Measurements from ENCODE around the gene SUGP2. TPM values are rescaled to one million over a fixed set of nuclear protein-coding genes. Genes with fewer than 3 reads are reported as not detected.
A peak's percentile ranks its signal among the peaks of the same experiment; 100 is the strongest.

The SUGP2 gene
- total RNA-seq (100 to 1,000 TPM; 128 to 136 TPM), polyA plus RNA-seq (1 to 10 TPM; 7.4 to 8.2 (median 7.5) TPM), total RNA-seq (138 to 242 (median 201) reads per million in 6 experiments)

DNA sequence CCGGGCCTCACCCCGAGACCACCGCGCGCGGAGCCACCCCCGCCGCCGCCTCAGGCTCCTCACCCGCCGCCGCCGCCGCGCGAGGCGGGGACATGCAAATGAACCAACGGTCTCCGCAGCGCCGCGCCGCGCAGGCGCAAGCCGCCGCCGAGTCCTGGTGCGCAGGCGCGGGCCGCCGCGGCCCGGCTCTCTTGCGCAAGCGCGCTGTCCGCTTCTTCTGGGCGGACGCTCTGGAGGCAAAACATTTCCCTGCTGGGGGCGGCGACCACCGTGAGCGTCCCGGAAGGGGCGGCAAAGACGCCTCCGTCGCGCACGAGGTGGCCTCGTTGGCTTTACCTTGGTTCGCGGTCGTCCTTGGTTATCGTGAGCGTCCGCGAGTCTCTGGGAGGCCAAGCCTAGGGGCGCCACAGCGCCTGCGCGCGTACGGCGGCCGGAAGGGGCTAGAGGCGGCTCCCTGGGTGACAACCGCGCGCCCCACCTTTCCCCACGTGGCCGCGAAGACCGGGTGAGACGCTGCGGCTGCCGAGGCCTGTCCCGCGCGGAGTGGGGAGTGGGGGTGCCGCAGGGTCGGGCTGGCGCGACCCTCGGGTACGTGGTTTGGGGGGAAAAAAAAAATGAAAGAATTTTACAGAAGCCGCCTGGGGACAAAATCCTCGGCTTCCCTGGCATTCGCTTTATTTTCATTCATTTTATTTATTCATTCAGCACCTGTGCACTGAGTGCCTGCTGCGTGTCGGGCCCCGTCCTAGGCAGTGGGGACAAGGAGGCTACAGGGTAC is at the start of gene SUGP2, which contains the start of gene ARMC6:
SUGP2 (minus strand) TSS at position 92 of the 778 bp plus-strand sequence. CDS start 2,446 bp downstream, outside the sequence.
ARMC6 (plus strand) TSS at position 178 of the 778 bp plus-strand sequence. CDS start 607 bp downstream, outside the sequence.
- DNase-seq (peak; percentile 83 to 98 (median 90)), ATAC-seq (peak; percentile 75 to 79)
- POLR2A ChIA-PET, result interaction anchor here (0.9 kb wide), 1 partner anchor 462 kb away, joined by 3 read pairs; the partner anchor contains the start of gene UBA52
- no peaks in the 10 kb centered on the region for H3K9me3 Mint-ChIP-seq
- peak within 1 kb of the TSS; percentile 57 to 99 (median 96) for H3K27ac Mint-ChIP-seq
- peaks cover 13 to 41% (median 27%) of the 10 kb centered on the region in 4 donors for H3K4me1 Mint-ChIP-seq
- peak within 1 kb of the TSS; percentile 77 to 99 (median 96) for H3K4me3 Mint-ChIP-seq
- H3K27me3 Mint-ChIP-seq, result no peaks in the 10 kb centered on the region
- peaks cover 0 to 29% (median 0%) of the 10 kb centered on the region in 3 donors for H3K36me3 Mint-ChIP-seq

DNA sequence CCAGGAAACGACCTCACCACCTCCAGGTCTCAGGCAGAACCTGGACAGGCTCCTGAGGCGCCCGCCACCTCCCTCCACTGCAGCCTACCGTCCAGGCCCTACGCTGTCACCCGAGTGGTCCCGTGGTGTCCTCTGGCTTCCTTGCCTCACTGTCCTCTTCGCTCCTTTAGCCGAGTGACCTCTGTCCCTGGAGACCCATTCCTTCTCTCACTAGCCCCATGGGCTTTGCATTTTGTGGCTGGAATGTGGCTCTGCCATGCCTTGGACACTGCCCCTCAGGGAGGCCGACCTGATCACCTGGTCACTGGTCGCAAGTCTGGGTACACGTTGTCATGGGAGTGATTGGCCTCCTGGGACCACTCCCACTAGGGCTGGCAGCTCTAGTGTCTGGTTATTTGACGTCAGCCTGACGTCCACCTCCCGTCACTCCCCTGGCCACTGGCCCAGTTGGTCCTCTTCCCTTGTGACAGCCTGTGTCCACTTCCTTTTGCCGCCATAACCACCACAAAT is 48.4 kb upstream of the SUGP2 start:
- Mint-ChIP-seq H3K4me3 (no peak overlapping the region), H3K4me1 (peaks cover 18 to 27% (median 26%) of the 10 kb centered on the region in 4 donors), H3K27me3 (no peaks in the 10 kb centered on the region), H3K9me3 (no peaks in the 10 kb centered on the region), H3K36me3 (peaks cover 0 to 17% (median 0%) of the 10 kb centered on the region in 3 donors), H3K27ac (peak overlapping the region in 5 of 10 donors; percentile 31 to 69 (median 67))
- ATAC-seq, result no peak
- POLR2A ChIA-PET, result no interaction called here
- DNase-seq, result no peak

DNA sequence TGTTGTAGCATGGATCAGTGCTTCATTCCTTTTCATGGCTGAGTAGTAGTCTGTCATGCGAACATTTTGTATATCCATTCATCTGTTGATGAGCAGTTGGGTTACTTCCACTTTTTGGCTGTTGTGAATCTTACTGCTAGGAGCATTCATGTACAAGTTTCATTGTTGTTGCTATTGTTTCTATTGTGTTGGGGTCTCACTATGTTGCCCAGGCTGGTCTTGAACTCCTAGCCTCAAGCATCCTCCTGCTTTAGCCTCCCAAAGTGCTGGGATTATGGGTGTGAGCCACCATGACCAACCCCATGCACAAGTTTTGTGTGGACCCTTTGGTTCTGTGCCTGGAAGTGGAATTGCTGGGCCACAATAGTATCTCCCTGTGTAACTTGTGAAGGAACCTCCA is 46.3 kb upstream of the SUGP2 start:
- peaks cover 0 to 29% (median 0%) of the 10 kb centered on the region in 3 donors for H3K36me3 Mint-ChIP-seq
- H3K9me3 Mint-ChIP-seq, result no peaks in the 10 kb centered on the region
- H3K4me3 Mint-ChIP-seq, result no peak overlapping the region
- ATAC-seq, result no peak
- no peak for DNase-seq
- peak overlapping the region in 4 of 10 donors; percentile 35 to 74 (median 59) for H3K27ac Mint-ChIP-seq
- no peaks in the 10 kb centered on the region for H3K27me3 Mint-ChIP-seq
- POLR2A ChIA-PET, result no interaction called here
- peaks cover 20 to 32% (median 29%) of the 10 kb centered on the region in 4 donors for H3K4me1 Mint-ChIP-seq

DNA sequence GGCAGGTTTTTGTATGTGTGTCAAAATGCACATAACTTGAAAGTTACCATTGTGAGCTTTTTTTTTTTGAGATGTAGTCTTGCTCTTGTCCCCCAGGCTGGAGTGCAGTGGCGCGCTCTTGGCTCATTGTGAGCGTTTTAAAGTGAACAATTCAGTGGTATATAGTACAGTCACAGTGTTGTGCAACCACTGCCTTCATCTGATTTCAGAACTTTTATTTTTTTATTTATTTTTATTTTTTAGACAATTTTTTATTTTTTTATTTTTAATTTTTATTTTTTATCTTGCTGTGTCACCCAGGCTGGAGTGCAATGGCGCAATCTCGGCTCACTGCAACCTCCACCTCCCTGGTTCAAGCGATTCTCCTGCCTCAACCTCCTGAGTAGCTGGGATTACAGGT is 45.5 kb upstream of the SUGP2 start:
- Mint-ChIP-seq H3K27ac (peak overlapping the region in 1 of 10 donors; percentile 15), H3K9me3 (no peaks in the 10 kb centered on the region), H3K4me1 (peaks cover 21 to 38% (median 33%) of the 10 kb centered on the region in 4 donors), H3K36me3 (peaks cover 0 to 33% (median 0%) of the 10 kb centered on the region in 3 donors), H3K4me3 (no peak overlapping the region), H3K27me3 (no peaks in the 10 kb centered on the region)
- ATAC-seq, result no peak
- POLR2A ChIA-PET, result interaction anchor here (0.6 kb wide), 1 partner anchor 562 kb away, joined by 5 read pairs; no protein-coding TSS in a partner anchor
- no peak for DNase-seq

DNA sequence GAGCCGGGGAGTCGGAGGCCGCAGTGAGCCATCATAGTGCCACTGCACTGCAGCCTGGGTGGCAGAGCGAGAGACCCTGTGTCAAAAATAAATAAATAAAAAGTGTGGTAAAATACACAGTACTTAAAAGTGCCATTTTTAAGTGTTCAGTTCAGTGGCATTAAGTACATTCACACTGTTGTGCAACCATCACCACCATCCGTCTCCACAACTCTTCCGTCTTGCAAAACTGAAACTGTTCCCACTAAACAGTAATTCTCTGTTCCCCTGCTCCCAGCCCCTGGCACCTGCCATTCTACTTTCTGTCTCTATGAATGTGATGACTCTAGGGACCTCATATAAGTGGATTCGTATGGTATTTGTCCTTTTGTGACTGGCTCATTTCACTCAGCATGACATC is 43.8 kb upstream of the SUGP2 start:
- DNase-seq (no peak), ATAC-seq (no peak)
- peak overlapping the region in 2 of 10 donors; percentile 34 to 63 for H3K27ac Mint-ChIP-seq
- H3K27me3 Mint-ChIP-seq, result no peaks in the 10 kb centered on the region
- H3K4me3 Mint-ChIP-seq, result no peak overlapping the region
- peaks cover 22 to 49% (median 40%) of the 10 kb centered on the region in 4 donors for H3K4me1 Mint-ChIP-seq
- peaks cover 0 to 38% (median 3%) of the 10 kb centered on the region in 3 donors for H3K36me3 Mint-ChIP-seq
- no peaks in the 10 kb centered on the region for H3K9me3 Mint-ChIP-seq
- POLR2A ChIA-PET, result no interaction called here

DNA sequence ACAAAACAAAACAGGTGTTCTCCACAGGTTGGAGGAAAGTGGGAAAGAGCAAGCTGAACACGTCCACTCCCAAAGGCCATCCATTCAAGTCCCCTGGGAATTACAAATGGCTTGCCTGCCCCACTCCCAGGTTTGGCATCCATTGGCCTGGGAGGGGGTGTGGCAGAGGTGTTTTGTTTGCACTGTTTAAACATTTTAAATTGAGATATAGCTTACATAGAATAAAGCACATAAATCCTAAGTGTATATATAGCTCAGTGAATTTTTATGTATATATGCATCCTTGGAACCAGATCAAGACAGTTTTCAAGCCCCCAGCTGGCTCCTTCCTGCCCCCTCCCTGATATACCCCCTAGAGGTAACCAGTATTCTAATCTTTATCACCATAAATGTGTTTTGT is 43.2 kb upstream of the SUGP2 start:
- peaks cover 0 to 40% (median 3%) of the 10 kb centered on the region in 3 donors for H3K36me3 Mint-ChIP-seq

DNA sequence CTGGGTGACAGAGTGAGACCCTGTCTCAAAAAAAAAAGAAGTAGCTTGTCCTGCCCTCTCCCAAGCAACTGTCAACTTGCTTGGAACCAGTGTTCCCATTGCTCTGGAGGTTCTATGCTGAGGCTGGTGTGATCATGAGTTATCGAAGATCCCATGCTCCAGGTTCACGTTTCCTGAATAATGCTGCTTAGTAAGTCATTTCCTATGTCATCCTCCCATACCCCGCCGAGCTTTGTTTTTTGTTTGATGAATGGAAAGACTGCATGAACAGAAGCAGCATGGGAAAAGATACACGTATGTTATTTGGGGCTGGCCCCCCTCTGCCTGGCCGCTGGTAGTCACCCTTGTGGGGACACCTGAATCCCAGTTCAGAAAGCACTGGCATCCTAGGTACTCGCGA is 41.8 kb upstream of the SUGP2 start:
- Mint-ChIP-seq H3K27ac (no peak overlapping the region), H3K4me1 (peaks cover 25 to 57% (median 41%) of the 10 kb centered on the region in 4 donors), H3K4me3 (no peak overlapping the region), H3K9me3 (no peaks in the 10 kb centered on the region), H3K27me3 (no peaks in the 10 kb centered on the region), H3K36me3 (peaks cover 0 to 46% (median 6%) of the 10 kb centered on the region in 3 donors)
- POLR2A ChIA-PET, result interaction anchor here (0.7 kb wide), 1 partner anchor 10 kb away, joined by 3 read pairs; no protein-coding TSS in a partner anchor
- ATAC-seq (no peak), DNase-seq (no peak)

More for the DNA sequence above, 43.2 kb upstream of the SUGP2 start:
- Mint-ChIP-seq H3K9me3 (no peaks in the 10 kb centered on the region), H3K27me3 (no peaks in the 10 kb centered on the region), H3K4me1 (peaks cover 24 to 52% (median 39%) of the 10 kb centered on the region in 4 donors), H3K4me3 (no peak overlapping the region), H3K27ac (peak overlapping the region in 1 of 10 donors; percentile 52)
- ATAC-seq (no peak), DNase-seq (no peak)
- POLR2A ChIA-PET, result no interaction called here

DNA sequence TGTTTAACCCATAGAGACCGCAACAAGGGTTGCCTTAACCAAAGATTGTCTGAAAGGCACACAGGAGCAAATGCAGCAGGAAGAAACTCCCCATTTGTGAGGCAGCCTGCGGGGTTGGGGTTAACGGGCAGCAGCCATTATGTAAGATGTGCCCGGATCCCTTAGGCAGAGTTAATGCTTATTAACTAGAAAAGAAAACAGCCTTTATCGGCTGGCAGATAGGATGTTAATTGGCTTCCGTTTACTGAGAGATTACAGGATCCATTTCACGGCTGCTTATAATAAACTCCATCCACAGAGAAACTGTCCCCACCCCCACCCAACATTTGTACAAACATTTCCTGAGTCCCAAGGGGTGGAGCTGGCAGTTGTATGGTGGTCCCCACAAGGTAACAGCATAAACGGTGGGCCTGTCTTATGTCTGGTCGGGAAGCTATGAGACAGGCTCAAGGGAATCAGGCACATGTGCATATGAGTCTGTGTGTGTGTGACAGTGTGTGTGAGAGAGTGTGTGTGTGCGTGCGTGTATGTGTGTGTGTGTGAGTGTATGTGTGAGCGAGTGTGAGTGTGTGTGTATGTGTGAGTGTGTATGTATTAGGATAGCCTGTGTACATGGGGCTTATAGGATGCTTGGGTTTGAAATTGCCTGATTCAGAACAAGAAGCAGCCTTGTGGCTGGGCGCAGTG is 41.0 kb upstream of the SUGP2 start:
- Mint-ChIP-seq H3K4me3 (no peak overlapping the region), H3K27ac (peak overlapping the region in 1 of 10 donors; percentile 29), H3K9me3 (no peaks in the 10 kb centered on the region), H3K4me1 (peaks cover 24 to 55% (median 42%) of the 10 kb centered on the region in 4 donors), H3K36me3 (peaks cover 0 to 49% (median 6%) of the 10 kb centered on the region in 3 donors), H3K27me3 (no peaks in the 10 kb centered on the region)
- ATAC-seq (no peak), DNase-seq (no peak)
- POLR2A ChIA-PET, result interaction anchor here (0.7 kb wide), 1 partner anchor 9 kb away, joined by 3 read pairs; no protein-coding TSS in a partner anchor

DNA sequence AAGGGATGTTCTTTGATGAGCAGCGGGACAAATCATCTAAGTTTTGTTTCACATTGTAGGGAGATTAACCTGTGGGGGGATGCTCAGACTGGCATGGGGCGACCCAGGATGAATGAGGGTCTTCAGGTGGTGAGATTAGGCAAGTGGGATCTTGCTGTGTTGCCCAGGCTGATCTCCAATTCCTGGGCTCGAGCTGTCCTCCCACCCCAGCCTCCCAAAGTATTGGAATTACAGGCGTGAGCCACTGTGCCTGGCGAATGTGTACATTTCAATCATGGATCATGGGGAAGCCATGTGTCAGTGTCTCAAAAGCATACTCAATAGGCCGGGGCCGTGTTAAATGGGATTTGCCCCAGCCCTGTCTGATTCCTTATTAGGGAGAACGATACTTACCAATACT is 38.6 kb upstream of the SUGP2 start:
- Mint-ChIP-seq H3K27ac (no peak overlapping the region), H3K4me1 (peaks cover 17 to 56% (median 40%) of the 10 kb centered on the region in 4 donors)

DNA sequence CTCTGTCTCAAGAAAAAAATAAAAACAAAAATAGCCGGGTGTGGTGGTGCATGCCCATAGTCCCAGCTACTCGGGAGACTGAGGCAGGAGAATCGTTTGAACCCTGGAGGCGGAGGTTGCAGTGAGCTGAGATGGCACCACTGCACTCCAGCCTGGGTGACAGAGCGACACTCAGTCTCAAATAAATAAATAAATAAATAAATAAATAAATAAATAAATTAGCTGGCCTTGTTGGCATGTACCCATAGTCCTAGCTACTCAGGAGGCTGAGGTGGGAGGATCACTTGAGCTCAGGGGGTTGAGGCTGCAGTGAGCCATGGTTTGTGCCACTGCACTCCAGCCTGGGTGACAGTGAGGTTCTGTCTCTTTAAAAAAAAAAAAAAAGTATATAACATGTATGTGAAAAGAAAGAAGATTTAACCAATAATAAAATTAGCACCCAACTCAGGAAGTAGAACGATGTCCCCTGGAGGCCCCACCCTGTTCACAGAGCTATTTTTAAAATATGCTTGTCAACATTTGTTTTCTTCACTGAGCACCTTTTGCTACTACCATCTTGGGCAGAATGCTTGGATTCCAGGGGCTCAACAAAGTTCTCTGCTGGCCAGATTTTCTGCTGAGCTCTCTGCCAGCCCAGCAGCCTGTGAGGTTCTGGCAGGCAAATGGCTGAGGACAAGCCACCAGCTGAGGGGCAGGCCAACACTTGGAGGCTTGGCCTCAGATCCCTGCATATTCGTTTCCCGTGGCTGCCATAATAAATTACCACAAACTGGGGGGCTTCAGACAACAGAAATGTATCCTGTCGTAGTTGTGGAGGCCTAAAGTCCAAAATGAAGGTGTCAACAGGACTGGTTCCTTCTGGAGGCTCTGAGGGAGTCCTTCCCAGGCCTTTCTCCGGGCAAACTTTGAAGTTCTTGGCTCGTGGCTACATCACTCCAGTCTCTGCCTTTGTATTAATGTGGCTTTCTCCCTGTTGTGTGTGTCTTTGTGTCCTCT is 35.6 kb upstream of the SUGP2 start:
- H3K36me3 Mint-ChIP-seq, result peaks cover 0 to 25% (median 6%) of the 10 kb centered on the region in 3 donors
- peak overlapping the region in 9 of 10 donors; percentile 44 to 82 (median 63) for H3K27ac Mint-ChIP-seq
- DNase-seq (peak in 1 of 10 donors; percentile 4), ATAC-seq (no peak)
- H3K4me3 Mint-ChIP-seq, result peak overlapping the region in 7 of 10 donors; percentile 7 to 64 (median 50)
- no peaks in the 10 kb centered on the region for H3K9me3 Mint-ChIP-seq
- H3K27me3 Mint-ChIP-seq, result no peaks in the 10 kb centered on the region
- H3K4me1 Mint-ChIP-seq, result peaks cover 18 to 64% (median 48%) of the 10 kb centered on the region in 4 donors
- POLR2A ChIA-PET, result no interaction called here

More for the DNA sequence above, 38.6 kb upstream of the SUGP2 start:
- Mint-ChIP-seq H3K4me3 (no peak overlapping the region), H3K36me3 (peaks cover 0 to 43% (median 6%) of the 10 kb centered on the region in 3 donors), H3K9me3 (no peaks in the 10 kb centered on the region), H3K27me3 (no peaks in the 10 kb centered on the region)
- ATAC-seq (no peak), DNase-seq (no peak)
- POLR2A ChIA-PET, result no interaction called here

DNA sequence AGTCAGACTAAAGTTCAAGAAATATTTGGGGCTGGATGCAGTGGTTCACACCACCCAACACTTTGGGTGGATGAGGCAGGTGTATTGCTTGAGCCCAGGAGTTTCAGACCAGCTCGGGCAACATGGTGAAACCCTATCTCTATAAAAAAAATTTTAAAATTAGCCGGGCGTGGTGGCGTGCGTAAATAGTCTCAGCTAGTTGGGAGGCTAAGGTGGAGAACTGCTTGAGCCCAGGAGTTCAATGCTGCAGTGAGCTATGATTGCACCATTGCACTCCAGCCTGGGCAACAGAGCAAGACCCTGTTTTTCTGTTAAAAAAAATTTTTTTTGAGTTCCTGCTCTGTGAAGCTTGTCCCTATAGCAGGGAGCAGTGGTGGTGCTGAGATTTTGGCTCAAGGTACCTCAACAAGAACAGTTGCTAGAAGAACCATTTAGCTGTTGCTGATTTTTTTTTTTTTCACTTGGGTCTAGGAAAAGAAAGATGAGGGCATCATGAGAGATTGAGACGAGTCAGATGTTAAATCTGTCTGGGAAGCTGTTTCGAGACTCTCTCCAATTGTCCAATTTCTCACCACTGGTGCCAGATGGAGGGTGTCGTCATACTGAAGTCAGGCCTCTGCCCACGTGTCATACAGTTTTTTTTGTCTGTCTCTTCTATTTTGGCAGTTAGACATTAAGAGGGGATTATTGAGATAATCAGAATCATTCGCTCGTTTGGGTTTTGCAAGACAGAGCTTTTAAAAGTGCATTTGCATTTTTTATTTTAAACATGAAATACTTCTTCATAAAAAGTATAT is 34.2 kb upstream of the SUGP2 start:
- Mint-ChIP-seq H3K4me3 (peak overlapping the region in 5 of 10 donors; percentile 8 to 61 (median 42)), H3K4me1 (peaks cover 15 to 64% (median 40%) of the 10 kb centered on the region in 4 donors), H3K27ac (peak overlapping the region in 9 of 10 donors; percentile 41 to 83 (median 63)), H3K36me3 (peaks cover 0 to 19% (median 3%) of the 10 kb centered on the region in 3 donors), H3K9me3 (no peaks in the 10 kb centered on the region), H3K27me3 (no peaks in the 10 kb centered on the region)
- DNase-seq (no peak), ATAC-seq (no peak)
- POLR2A ChIA-PET, result no interaction called here
